ENCODE results near the gene RNF144A.

RNF144A gene

DNA sequence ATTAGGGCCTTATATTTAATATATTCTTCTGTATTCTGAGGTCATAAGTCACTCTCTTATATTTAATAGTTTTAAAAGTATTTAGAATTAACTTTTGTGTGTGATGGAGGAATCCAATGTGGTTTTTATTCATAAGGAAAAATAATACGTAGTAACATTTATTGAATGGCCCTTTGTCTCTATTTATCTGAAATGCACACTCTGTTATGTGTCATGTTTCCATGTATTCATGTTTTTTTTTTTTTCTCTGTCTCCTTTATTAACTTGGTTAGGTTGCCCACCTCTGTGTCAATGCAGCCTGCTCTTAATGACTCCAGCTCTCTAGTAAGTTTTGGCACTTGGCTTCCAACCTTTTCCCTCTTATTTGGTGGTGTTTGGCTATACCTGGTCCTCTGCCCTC is 33.8 kb downstream of the RNF144A start:
- no peak for DNase-seq

DNA sequence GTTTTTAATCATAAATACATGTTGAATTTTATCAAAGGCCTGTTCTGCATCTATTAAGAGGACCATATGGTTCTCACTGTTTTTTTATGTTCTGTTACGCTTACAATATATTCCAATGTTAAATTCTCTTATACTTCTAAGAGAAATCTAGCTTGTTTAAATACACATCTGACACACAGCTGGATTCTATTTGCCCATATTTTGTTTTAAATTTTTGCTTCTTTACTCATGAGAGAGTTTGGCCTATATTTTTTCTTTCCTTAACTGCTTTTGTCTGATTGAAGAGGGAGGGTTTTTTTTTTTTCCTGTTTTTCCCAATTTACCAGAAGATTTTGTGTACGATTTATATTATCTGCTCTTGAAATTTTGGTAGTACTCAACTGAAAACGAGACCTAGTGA is 34.9 kb downstream of the RNF144A start:
- no peak for DNase-seq

DNA sequence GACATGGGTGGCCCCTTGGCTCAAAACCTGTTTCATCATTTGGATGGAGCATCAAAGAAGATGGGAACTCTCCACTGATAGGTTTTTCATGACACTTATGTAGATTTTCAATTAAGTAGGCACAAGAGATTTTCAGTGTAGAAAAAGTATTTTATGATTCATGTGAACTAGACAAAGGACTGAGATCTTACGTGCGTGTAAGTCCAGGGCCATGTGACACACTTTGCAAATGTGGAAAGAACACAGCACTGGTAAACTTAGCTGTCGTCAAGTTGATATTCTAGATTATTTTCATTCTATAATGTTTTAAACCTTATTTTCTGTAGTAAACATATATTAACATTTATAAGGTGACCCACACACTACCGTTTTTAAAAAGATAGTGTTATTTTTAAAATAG is 37.4 kb downstream of the RNF144A start:
- DNase-seq: no peak

DNA sequence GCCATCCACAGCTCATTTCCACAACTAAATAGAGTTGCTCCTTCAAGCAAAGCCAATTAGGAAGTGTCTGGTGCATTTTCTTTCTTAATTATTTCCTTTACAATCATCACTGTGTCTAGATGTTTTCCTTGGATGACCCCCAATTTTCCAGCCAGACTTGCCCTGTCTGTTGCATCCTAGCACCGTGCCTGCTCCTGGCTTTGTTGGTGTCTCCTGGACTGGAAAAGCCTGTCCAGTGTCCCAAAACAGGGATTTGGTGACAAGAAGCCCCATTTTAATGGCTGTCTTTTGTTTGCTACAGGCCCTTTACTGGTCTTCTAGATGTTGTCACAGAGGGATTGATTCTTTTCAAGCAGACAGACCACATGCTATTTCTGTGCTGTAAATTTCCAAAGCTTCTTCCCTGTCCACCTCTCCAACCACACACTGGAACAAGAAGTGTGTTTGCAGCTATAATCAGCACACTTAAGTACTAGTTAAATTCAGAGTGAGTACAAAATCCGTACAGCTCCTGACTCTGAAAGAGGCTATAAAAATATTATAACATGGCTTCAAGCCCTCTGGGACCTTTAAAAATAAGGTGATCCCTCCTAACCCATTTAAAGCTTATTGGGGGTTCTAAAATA is 38.4 kb downstream of the RNF144A start:
- no peak for DNase-seq

DNA sequence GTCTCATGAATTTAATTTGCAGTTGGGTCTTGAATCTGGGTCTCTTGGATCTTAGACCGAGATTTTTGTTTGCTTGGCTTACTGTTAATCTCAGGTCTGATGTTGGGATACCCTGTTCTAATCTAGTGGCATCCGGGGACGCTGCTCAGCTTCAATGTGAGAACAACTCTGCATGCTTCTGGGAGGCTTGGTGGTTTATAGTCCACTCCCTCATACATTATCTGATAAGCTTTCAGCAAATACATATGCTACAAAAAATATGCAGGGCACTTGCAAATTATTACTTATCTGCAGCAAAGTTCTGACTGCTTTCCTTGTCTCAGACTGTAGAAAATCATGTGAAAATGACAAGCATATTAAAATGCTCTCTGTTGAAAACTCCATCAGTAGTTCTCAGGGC is 39.4 kb downstream of the RNF144A start:
- no peak for DNase-seq

DNA sequence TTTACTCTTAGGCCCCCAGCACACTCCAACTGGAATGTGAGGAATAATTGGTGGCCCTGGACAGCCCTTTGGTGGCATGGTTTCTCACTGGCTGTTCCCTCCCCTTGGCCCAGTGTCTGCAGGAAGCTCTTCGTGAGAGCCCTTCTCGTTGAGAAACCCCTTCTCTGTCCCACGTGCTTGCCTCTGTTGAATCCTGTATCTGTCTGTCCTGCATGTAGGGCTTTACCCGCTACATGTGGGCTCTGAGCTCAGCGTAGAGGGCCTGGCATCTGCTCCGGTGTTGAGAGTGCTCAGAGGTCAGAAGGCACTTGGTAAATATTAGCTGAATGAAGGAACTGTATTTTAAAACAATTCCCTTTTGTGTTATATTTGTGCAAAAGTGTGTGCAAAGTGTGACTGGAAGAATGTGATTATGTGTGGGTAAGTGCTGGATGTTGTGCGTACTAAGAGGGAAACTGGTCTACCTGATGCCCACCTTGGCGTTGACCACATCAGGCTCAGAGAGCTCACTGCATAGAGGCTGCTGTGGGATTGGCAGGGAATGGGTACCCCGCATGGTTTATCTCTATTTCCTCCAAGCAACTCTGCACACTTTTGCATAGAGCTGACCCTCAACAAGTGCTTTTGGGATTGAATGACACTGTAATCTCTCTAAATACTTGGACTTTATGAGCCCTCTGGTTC is 40.0 kb downstream of the RNF144A start:
- no peak for DNase-seq

DNA sequence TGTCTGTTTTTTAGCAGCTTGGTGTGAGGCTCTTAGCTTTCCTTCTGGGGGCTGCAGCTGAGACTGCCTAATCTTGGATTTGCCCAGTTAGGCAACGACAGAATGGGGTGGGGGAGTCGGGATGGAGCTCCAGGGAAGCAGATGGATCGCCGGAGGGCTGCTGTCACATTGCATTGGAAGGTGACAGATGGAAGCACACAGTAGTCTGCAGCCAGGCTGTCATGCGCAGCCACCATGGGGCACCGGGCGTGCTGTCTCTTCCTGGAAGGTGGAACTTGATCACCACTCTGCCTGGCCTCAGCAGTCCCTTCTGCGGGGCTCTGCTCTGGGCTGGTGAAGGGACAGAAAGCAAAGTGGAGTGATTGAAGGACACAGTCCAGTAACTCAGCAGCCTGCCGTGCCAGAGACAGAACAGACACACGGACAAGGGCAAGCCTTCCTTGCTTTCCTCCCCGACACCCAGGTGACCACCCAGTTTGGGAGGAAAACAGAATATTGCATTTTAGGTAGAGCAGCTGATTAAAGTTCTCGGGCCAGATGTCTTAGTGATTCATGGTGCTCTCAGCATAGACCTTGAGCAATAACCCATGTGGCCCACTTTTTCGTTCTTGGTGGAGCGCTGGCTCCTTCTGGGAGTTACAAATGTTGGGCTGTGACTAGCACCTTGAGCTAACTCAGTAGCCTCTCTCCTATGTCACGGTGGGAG is 40.9 kb downstream of the RNF144A start:
- no peak for DNase-seq

DNA sequence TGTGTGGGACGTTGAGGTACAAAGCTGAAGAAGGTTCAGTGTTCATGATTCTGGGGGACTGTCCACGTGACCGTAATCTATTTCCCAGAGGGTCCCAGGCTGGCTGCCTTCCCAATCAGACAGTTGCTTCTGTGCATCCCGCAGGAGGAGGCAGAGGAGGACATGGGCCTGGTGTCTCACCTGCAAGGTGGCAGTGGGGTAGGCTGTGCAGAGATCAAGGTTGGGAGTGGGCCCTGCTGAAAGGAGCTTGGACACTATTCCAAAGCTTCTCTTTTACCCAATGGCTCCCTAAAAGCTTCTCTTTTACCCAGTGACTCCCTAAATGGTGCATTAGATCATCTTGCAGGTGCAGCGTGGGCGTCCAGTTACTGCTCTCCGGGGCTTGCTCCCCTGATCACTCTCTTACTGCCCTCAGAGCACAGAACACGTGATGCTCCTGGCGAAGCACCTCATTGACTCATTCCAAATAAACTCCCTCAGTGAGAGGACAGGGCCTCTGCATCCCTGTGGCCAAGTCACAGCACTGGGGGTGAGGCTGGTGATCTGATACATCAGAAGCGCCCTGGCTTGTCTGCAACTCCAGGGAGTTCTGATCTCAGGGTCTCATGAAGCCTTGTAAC is 41.5 kb downstream of the RNF144A start:
- DNase-seq: no peak

DNA sequence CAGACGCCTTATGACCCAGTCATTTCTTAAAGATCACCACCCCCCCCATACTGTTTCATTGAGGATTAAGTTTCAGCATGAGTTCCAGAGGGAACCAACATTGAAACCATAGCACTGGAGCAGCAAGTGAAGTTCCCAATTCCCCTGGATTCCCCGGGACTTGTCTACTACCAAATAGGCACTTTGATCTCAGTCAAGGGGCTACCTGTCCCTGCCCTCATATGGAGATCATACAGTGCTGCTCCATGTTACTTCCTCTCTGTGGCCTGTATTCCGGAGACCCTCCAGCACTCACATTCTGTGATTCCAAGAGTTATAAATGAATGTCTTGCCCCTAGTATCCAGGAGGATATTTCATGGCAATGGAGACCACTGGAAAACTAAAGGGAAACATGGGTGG is 42.5 kb downstream of the RNF144A start:
- DNase-seq: no peak

DNA sequence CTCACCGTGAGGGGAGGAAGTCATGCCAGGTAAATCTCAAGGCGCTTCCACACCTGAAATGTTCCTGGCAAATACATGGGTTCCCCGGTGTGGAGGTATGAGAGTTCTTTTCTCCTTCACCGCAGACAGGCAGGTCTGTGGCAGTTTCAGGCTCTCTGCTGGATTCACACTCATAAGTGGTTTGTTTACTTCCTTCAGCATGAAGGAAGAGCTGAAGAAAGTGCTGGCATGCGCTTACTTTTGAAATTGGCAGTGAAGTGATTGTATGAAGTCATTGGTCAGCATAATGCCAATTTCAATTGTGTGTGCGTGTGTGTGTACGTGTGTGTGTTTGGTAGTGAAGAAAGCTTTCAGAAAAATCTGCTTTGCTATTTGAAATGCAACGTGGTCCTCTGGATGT is 43.4 kb downstream of the RNF144A start:
- no peak for DNase-seq

DNA sequence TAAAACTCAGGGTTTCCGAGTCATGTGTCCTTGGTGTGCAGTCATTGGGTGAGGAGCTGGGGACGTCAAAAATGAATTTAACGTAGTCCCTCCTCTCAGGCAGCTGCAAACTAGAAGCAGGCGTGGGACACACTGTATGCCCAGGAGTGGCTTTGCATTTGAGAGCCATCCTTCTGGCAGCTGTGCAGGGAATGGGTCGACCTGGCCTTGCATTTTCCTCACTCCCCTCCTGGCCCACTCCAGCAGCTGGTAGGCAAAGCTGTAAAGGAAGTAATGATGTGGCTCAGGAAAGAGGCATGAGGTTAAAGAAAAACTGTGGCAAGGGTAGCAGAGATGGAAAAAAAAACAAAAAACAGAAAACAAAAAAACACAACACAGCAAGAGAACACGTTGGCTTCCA is 46.5 kb downstream of the RNF144A start:
- DNase-seq: no peak

DNA sequence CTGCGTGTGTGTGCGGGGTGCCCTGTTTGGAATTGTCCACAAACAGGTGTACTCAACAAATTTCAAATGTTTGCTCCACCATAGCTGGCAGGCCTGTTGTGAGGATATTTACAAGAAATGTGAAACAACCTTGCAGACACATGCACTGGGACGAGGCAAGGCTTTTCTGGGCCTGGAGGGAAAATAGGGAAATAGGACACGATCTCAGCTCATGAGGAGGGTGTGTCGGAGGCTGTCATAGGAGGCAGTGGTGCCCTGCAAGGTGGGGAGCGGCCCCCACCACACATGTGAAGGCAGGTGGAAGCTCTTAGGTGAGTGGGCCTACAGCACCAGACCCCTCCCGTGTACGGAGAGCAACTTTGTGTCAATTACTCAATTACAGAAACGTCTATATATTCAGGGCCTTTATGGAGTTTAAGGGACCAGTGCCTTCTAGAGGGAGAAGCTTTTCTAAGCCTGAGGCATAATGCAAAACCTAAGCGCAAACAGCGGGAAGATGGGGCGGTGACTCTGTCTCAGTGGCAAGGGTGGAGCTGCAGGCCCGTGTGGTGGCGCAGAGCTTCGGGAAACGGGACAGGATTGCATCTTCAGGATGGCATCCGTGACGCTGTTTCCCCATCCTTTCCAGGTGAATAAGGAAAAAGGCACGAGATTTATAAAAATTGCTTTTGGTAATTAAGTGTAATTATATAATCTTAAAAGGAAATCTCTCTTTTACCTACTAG is 48.0 kb downstream of the RNF144A start:
- DNase-seq: no peak

DNA sequence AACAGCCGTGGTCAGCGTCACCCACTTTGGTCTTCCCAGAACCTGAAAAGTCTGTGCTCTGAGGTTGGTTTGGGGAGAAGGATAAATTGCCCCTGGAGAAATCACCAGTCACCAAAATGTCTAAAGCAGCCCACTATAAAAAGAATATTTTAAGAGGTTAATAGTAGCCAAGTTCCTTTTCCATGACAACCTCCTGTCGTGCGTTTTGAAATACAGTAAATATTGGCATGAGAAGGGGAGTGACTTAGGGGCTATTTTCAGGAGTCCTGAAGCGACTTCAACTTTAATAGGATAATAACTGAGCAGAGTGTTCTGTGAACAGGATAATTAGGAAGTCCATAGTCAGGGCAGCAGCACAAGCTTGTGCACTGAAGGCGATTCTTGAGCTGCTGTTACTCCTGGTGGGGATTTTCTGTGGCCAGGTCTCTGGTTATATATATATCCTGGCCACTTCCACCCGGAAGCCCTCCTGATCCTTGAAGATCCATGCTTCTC is 49.3 kb downstream of the RNF144A start:
- DNase-seq: no peak

DNA sequence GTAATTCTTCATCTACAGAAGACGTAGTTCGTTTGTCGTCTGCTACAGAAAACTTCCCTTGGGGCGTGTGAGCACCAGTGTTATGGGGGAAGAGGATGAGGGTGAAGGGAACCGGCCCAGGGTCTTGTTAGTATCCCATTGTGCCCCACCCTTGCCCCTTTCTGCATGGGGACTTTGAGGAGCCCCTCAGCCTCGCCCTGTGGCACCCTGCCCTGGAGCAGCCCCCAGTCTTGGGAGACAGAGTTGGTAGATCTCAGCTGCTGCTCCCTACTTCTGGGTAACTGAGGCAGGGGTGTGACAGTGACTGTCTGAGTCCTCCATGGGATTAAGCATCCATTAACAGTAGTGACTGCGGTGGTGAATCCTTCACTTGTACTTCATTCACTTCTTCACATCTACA is 50.1 kb downstream of the RNF144A start:
- no peak for DNase-seq

DNA sequence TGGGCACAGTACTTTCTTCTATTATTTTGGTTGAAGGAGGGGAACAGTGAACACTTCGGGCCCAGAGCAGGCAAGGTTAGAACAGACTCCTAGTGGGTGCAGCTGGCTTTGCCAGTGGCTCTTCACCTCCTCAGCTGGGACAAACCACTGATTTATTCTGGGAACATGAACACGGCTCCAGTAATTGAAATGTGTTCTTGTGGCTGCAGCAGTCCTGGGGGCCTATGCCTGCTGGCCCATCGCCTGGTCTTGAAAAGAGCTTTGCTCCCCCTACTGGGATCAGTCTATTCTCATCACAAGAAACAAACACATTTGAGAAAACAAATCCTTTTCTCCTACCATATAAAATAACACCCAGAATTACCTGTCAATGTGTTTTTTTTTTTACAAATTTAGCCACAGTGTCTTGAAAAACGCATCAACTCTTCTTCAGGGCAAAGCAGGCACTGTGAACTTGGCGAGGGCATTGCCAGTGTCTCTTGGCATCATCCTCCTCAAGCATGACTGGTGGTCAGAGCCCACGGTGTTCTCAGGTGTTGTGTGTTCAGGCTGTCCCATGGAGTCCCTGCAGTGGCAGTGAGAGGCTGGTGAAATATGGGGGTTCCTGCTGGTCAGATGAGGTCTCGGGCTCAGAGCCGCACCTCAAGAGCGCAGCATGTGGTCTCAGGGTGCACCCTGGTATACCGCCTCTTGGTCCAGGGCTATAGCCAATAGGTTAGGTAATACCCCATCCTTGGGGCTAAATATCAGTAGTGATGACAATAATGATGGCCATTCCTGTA is 51.3 kb downstream of the RNF144A start:
- no peak for DNase-seq

DNA sequence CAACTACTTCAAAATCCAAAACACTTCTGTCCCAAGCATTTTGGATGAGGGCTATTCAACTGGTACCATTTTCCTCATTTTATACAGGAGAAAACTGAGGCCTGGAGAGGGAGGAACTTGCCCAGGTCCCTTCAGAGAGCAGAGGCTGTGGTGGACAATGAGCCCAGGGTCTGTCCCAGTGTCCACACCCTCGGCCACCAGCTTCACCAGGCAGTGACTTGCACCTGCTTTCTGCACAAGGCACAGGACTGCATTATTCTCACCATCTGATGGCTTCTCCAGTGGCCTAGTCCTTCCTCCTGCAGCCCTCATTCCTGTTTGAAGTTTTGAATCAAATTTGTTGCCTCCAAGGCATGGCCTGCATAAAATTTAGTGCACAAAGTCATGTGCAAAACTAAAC is 53.3 kb downstream of the RNF144A start:
- DNase-seq: no peak

DNA sequence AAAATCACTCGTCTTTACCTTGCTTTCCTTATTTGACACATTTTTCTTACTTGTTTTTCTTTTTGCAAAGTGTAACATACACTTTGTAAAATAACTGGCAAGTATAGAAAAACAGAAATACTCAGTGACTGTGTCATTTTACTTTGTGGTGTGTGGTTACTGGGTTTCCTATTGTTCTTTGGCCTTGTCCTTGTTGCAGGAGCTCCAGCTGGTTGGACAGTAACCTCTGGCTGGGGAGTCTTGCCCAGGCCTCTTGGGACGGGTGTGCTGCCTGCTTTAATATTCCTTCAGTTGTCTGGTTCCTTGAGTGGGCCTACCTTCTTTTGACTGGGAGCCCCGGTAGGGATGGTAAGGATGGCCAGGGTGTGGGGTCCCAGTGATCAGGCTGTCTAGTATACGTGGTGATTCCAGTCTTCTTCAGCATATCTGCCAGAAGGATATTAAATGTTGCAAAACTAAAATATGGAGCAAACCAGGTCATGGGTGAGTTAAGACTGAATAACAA is 53.8 kb downstream of the RNF144A start:
- no peak for DNase-seq

DNA sequence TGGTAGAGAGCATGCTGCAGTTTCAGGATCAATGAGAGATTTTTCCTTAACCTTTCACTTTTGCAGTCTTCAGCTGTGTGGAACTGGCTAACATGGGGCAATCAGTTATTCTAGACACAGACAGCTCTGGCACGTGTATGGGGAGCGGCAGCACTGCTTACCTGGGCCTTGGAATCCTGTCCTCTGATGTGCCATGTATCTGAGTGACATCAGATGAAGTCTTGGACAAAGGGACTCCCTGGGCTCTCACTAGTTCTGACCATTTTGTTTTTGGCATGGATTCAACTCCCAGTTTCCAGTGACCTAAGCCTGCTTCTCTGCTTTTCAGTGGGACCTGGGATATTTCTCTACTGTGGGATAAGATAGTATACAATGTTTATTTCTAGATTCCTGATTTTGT is 54.3 kb downstream of the RNF144A start:
- DNase-seq: no peak

DNA sequence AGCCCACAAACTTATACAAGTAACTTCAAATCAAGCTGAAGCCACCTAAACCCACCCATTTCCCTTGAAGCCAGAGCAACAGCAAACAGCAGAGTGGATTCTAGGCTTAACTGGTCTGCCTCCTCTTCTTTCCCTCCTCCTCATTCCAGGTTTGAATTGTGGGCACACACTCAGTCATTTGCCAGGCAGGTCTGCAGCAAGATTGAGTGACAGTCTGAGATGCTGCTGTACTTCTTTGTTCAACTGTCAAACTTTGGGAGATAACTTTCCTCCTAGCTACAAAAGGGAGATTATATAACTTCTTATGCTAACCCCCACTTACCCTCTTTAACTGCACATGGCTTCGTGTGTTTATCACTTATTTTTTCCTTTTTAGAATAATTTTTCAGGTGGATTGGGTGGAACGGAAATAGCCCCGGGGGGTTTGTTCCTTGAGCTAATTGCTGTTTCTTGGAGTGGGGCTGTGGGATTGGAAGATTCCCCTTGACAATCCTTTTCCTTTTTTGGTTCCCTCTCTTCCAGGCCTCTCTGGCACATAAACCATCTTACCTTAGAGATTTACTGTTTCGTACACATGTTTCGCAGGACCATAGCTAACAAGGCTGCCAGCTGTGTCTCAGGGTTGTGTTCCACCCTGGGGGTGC is 55.0 kb downstream of the RNF144A start:
- DNase-seq: no peak

DNA sequence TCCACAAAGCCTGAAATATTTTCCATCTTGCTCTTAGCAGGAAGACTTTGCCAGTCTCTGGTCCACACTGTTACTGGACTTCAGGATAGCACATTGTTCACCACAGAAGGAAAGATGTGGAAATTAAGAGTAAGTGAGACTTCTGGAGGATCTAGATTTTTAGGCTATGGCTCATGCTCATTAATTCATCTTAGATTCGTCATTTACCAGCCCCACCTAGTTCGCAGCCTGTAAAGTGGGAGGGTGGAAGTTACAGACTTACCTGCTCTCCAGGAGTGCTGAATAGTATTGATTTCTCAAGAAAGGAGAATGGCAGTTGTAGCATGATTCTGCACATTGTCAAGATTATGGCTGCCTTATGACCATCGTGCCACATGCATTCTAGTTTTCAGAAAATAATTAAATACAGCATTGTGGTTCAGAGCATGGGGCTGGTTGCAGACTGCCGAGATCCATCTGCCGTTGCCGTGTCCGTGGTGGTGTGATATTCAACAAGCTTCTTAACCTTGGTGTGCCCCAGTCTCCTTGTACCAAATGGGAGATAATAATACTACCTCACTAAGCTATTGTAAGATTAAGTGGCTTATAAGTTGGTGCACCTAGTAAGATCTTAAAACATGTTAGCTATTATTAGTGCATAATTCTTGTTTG is 56.8 kb downstream of the RNF144A start:
- DNase-seq: no peak

DNA sequence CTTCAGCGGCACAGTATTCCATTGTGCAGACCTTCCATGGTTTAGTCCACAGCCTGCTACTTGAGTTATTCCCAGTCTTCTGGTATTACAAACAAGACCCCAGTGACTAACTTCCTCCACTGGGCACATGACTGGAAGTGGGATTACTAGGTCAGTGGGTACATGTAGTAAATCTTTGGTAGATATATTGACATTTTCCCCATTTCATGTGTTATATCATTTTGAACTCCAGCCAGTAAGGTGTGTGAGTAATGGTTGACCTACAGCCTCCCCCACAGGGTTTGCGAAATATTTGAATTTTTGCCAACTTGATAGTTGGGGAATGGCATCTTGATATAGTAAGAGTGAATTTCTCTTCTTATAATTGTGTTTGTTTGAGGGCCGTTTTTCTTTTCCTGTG is 58.8 kb downstream of the RNF144A start:
- no peak for DNase-seq
